ENCODE data around the gene DSCAM.
"Not testable (repeated sequence)": the region's sequence is repeated elsewhere in the genome, so short reads cannot be mapped to it uniquely, and the experiment has no call there.

The DSCAM gene, protein sequence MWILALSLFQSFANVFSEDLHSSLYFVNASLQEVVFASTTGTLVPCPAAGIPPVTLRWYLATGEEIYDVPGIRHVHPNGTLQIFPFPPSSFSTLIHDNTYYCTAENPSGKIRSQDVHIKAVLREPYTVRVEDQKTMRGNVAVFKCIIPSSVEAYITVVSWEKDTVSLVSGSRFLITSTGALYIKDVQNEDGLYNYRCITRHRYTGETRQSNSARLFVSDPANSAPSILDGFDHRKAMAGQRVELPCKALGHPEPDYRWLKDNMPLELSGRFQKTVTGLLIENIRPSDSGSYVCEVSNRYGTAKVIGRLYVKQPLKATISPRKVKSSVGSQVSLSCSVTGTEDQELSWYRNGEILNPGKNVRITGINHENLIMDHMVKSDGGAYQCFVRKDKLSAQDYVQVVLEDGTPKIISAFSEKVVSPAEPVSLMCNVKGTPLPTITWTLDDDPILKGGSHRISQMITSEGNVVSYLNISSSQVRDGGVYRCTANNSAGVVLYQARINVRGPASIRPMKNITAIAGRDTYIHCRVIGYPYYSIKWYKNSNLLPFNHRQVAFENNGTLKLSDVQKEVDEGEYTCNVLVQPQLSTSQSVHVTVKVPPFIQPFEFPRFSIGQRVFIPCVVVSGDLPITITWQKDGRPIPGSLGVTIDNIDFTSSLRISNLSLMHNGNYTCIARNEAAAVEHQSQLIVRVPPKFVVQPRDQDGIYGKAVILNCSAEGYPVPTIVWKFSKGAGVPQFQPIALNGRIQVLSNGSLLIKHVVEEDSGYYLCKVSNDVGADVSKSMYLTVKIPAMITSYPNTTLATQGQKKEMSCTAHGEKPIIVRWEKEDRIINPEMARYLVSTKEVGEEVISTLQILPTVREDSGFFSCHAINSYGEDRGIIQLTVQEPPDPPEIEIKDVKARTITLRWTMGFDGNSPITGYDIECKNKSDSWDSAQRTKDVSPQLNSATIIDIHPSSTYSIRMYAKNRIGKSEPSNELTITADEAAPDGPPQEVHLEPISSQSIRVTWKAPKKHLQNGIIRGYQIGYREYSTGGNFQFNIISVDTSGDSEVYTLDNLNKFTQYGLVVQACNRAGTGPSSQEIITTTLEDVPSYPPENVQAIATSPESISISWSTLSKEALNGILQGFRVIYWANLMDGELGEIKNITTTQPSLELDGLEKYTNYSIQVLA (N-terminal part only)

DNA sequence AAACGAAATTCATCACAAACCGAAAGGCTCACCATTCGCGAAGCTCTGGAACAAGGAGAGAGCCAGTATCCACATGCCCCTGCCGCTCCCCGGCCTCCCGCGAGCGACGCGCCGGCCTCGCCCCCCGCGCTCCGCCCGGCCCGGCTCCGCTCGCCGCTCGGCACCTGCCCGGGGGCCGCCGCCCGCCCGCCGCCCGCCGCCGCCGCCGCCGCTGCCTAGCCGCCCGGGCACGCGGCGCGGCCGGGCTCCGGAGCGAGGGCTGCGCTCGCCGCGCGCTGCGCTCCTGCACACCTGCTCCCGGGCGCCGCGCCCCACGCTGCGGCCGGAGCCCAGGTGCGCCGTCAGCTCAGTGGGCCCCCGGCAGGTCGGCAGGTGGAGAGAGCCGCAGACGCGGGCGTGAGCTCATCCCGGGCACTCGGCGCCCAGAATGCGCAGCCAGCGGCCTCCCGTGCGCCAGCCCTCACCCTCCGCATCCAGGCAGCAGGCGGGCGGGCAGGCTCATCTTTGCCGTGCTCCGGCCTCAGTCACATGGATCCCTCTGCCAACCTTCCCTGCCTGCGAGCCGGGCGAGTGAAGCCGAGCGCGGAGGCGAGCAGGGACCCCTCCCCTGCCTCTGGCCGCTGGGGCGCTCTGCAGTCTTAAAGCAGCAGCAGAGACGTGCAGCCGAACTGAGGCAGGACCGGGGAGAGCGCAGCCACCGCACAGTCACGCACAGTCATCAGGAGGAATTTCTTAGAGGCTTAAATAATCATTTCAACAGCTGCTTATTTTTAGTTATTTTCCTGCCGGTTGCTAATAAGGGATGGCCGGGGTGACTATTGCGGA, at the start of gene DSCAM:
Gene DSCAM (minus strand): TSS at position 572 of the 825 bp plus-strand sequence. CDS start 497 bp downstream, at position 75.
- no peak for DNase-seq

DNA sequence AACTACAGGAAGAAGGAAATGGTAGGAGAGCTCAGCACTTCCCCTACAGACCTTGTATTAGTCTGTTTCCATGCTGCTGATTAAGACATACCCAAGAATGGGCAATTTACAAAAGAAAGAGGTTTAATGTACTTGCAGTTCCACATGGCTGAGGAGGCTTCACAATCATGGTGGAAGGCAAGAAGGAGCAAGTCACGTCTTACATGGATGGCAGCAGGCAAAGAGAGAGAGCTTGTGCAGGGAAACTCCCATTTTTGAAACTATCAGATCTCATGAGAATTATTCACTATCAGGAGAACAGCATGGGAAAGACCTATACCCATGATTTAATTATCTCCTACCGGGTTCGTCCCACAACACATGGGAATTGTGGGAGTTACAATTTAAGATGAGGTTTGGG, 48.7 kb upstream of the DSCAM start:
- DNase-seq = not testable (repeated sequence)

DNA sequence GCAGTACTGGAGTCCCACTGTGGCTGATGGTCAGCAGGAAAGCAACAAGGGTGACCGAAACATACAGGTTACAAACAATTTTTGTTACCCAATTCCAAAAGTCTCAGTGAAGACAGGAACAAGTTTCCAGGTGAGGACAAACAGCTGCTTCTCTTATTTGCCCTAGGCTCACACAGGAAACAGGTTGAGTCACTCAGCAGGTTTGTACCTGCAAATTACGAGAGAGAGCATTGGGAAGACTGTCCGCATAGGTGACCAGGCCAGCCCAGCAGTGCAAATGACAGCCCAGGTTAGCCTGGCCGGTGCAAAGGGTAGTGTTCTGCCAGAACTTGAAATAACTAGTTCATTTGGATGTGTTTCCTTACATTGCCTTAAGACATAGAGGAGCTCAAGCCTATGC, 40.0 kb upstream of the DSCAM start:
- DNase-seq = no peak

GRCh38 chr21:40886006-40886405, 39.0 kb upstream of the DSCAM start:
- DNase-seq = no peak

DNA sequence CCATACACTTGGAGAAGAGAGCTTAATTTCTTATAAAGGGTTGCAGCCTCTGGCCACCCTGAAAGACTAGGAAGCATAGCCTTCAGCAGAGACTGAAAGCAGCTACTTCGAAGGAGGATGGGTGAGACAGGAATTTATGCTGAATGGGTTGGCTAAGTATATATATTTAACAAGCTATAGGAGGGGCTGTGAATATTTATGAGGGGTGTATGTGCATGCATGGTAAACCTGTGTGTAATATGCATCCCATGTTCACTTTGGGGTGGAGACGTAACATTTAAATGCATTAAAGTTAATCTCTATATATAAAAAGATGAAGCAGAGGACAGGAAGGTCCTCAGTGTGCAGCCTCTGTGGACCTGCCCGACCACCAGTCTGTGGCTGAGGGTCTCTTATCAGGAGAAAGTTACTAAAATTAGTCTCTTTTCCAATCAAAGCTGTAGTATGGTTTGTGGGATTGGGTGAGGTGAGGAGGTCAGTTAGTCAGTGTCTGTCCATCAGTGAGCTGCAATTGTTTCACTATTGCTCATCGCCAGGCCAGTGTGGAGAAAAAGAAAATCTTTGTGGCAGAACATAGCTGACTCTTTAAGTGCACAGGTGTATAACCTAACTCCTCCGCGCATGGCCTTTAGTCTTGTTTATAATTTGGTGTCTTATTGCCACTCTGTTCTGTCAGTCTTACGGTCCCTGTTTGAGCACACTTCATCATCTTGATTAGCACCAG, 35.4 kb upstream of the DSCAM start:
- no peak for DNase-seq

GRCh38 chr21:40881767-40882166, 34.8 kb upstream of the DSCAM start:
- DNase-seq = no peak

DNA sequence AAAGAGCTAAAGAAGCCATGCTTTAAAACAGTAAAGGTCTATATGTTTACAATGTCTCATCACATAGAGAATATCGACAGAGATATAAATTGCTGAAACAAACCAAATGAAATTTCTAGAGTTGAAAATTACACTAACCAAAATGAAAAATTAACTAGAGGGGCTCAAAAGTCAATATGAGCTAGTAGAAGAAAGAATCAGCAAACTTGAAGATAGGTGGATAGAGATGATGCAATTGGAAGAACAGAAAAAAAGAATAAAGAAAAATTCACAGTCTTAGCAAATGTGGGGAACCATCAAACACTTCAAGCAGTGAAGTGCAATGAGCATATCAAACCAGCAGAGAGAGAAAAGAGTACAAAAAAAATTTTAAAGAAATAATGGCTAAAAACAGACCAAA, 24.1 kb upstream of the DSCAM start:
- no peak for DNase-seq

- DNase-seq = no peak
Observed at GRCh38 chr21:40863839-40864238, 16.9 kb upstream of the DSCAM start.

DNA sequence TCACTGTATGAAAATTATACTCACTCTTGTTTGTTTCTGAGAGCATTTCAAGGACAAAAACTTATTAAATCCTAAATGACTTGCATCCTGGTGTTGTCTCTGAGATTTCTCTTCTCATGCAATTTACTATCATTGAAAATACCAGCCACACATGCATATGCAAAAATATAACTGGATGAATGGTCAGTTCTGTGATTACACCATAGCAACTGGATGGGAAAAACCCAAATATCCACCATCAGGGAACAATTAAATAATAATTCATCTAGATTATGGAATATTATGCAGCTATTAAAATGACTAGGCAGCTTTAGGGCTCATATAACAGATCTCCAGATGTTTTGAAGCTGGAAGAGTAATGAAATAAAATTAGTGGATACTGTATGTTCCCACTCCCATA, 11.6 kb upstream of the DSCAM start:
- DNase-seq = no peak

GRCh38 chr21:40853956-40854688, 7.2 kb upstream of the DSCAM start:
- no peak for DNase-seq

DNA sequence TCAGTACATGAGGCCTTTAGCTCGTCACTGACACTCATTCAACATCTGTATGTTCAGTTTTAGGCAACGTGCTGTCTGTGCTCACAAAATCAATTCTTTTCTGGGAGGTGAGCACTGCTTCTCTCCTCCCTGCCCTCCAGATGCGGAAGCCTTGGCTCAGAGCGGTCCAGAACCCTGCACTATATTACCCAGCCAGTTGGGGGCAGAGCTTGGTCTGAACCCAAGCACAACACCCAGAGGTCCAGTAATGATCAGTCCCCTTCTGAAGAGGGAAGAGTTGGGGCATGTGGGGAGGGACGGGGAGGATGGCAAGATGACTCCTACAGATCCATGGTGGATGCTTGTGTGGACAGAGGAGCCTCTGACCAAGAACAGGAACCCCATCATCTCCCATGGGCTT, 5.6 kb upstream of the DSCAM start:
- no peak for DNase-seq

GRCh38 chr21:40851749-40852148, 4.8 kb upstream of the DSCAM start:
- no peak for DNase-seq

DNA sequence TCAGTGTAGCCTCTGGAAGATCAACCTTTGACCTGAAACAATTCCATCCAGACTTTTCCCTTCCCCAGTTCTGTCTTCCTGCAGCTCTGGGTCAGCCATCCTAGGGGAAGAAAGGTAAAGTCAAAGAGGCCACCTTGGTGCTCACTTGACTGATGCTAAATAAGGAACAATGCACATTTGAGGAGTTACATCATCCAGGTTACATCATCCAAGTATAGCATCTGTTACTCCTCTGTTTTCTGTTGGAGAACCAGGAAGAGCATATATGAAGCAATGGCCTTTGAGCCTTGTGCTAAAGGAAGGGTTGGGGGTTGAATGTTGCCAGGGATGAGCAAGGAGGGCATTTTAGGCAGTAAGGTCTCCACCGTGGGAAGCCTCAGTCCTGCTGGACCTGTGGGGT, 3.1 kb upstream of the DSCAM start:
- DNase-seq = no peak

- DNase-seq = no peak
Observed at GRCh38 chr21:40847951-40848350, 993 bp upstream of the DSCAM start.

- no peak for DNase-seq
Observed at GRCh38 chr21:40846103-40846502, 855 bp downstream of the DSCAM start.

- DNase-seq = no peak
Observed at GRCh38 chr21:40845441-40845995, 1.4 kb downstream of the DSCAM start.

GRCh38 chr21:40844935-40845334, 2.0 kb downstream of the DSCAM start:
- DNase-seq = no peak

DNA sequence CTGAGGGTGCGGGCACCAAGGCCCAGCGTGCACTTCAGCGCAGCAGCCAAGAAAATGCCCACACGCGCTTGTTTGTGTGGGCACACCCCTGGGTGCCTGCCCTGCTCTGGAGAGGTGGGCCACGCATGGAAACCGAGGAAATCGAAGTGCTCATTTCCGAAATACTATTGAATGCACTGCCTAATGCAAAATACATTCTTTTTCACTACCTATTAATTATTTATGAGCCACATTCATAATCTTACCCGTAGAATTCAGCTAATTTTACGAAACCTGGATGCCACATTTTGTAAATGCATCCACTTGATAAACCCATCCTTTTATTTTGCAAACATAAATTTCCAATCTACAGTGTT, 4.8 kb downstream of the DSCAM start:
- DNase-seq = no peak

DNA sequence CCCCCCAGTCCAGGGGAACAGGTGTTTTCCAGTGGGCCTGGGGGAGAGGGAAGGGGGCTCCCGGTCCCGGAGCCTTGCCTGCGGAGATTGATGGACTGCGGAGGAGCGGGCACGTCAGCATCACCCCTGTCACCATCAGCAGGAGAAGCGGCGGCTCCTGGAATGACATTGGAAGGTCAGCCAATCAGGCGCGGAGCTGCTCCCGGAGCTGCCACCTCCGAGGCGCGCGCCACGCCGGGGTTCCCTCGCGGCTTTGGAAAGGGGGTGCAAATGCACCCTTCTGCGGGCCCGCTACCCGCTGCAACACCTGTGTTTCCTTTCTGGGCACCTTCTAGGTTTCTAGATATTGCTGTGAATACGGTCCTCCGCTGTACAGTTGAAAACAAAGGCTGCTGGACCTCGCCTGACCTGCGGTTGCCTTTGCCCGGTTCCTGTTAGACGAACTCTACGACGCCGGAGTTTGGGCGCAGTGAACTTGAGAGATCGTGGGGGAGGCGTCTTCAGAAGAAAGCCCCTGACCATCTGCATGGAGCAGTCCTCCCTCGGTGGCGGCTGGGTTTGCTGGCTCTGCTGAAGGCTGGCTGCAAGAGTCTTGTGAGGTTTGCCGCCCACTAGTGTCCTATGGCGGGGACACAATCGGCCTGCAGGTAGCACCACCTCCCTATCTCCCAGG, 5.3 kb downstream of the DSCAM start:
- no peak for DNase-seq
